ENCODE results near the gene GRIK1. TPM values are rescaled to one million over a fixed set of nuclear protein-coding genes. Genes with fewer than 3 reads are reported as not detected.

GRIK1 gene
- polyA plus RNA-seq, 1 donor (not counting 4 experiments of a cell fraction or from before 2014, with no cell fraction given), result not detected

DNA sequence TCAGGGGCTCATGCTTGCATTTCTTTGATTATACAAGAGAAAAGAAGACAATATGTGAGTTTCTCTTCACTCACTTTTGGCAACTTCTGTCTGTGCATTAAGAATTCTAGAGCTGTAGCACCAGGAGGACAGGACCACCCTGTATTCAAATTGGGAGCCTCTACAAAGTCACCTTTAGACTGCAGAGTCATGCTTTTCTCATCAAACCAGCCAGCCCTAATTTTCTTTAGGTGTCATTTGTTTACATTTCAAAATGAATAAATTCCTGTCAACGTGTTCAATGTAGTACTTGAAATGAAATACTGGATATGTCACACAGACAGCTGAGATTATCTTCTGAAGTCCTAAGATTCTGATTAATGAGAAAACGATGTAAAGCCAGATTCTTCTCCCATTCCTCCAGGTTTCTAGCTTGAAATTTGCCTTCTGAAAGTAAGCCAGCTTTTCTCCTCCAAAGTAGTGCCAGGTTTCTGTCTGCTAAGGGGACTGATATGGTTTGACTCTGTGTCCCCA is 177.2 kb downstream of the GRIK1 start:
- no peaks in the 10 kb centered on the region for H3K36me3 ChIP-seq (ENCODE audit: control insufficient read depth in 2 of 2, extremely low read depth in 1 of 2, insufficient read depth in 2 of 2, low read length in 2 of 2)
- no peak overlapping the region for H2AFZ ChIP-seq (ENCODE audit: control insufficient read depth, low read length)
- DNase-seq (ENCODE audit: low read depth, low spot score) (no peak), FAIRE-seq (no peak)
- H3K9me3 ChIP-seq (ENCODE audit: control insufficient read depth, low read depth, low read length), result no peaks in the 10 kb centered on the region
- no peak overlapping the region for H3K4me2 ChIP-seq (ENCODE audit: control insufficient read depth, extremely low read depth, insufficient read depth, low read depth, low read length)
- dilution Hi-C loops (cut with MboI; ENCODE audit: extremely low pct_ligation_motif_present, low sequenced_read_pairs), result no loop called here
- no peaks in the 10 kb centered on the region for H4K20me1 ChIP-seq (ENCODE audit: control insufficient read depth, extremely low read depth, insufficient read depth, low read length)
- H3K79me2 ChIP-seq (ENCODE audit: control insufficient read depth, insufficient read depth, low read length), result no peaks in the 10 kb centered on the region
- no peaks in the 10 kb centered on the region for H3K9me1 ChIP-seq (ENCODE audit: control insufficient read depth, extremely low read depth, insufficient read depth, low read length)
- H3K27ac ChIP-seq (ENCODE audit: control insufficient read depth, insufficient read depth, low read length), result no peak overlapping the region
- TF ChIP-seq, protein P1, sequence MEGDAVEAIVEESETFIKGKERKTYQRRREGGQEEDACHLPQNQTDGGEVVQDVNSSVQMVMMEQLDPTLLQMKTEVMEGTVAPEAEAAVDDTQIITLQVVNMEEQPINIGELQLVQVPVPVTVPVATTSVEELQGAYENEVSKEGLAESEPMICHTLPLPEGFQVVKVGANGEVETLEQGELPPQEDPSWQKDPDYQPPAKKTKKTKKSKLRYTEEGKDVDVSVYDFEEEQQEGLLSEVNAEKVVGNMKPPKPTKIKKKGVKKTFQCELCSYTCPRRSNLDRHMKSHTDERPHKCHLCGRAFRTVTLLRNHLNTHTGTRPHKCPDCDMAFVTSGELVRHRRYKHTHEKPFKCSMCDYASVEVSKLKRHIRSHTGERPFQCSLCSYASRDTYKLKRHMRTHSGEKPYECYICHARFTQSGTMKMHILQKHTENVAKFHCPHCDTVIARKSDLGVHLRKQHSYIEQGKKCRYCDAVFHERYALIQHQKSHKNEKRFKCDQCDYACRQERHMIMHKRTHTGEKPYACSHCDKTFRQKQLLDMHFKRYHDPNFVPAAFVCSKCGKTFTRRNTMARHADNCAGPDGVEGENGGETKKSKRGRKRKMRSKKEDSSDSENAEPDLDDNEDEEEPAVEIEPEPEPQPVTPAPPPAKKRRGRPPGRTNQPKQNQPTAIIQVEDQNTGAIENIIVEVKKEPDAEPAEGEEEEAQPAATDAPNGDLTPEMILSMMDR (optimal IDR thresholded peaks at IDR 0.05 in 1 of 3, IDR thresholded peaks at IDR 0.05 in 1 of 3, conservative IDR thresholded peaks at IDR 0.05 in 1 of 3; ENCODE audit: extremely low read depth in 1 of 3, insufficient read depth in 2 of 3, low read length in 3 of 3), result no peak
- TF ChIP-seq EZH2 (IDR thresholded peaks at IDR 0.05; ENCODE audit: low read length), result no peak
- no peak overlapping the region for H3K4me3 ChIP-seq (ENCODE audit: control insufficient read depth in 2 of 3, extremely low read depth in 1 of 3, insufficient read depth in 2 of 3, low read depth in 1 of 3, low read length in 3 of 3)
- H3K27me3 ChIP-seq (ENCODE audit: control insufficient read depth, extremely low read depth, insufficient read depth, low read length), result no peaks in the 10 kb centered on the region
- H3K9ac ChIP-seq (ENCODE audit: control insufficient read depth, extremely low read depth, insufficient read depth, low read length), result no peak overlapping the region
- no peaks in the 10 kb centered on the region for H3K4me1 ChIP-seq (ENCODE audit: control insufficient read depth, extremely low read depth, insufficient read depth, low read length)

DNA sequence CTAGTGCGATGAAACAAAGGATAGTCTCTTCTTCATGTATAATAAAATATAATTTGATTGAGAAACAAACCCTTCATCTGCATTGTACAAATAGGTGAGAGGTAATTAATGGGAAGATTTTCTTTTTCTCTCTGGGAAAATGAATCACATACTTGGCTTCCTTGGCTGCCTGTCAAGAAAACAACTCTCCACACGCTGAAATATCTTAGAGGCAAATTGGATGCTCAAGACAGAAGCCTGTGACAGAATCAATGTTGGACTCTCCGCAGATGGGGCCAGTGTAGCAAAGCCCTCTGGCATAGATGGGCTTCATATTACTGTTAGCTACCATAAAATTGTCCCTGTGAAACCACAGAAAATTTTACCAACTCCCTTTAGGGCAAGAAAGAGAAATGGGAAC is 186.6 kb downstream of the GRIK1 start:
- no peaks in the 10 kb centered on the region for H3K9me3 ChIP-seq (ENCODE audit: control insufficient read depth, low read depth, low read length)
- DNase-seq (ENCODE audit: low read depth, low spot score) (no peak), FAIRE-seq (no peak)
- no peaks in the 10 kb centered on the region for H3K79me2 ChIP-seq (ENCODE audit: control insufficient read depth, insufficient read depth, low read length)
- no peaks in the 10 kb centered on the region for H3K27me3 ChIP-seq (ENCODE audit: control insufficient read depth, extremely low read depth, insufficient read depth, low read length)
- H2AFZ ChIP-seq (ENCODE audit: control insufficient read depth, low read length), result no peak overlapping the region
- dilution Hi-C loops (cut with MboI; ENCODE audit: extremely low pct_ligation_motif_present, low sequenced_read_pairs), result no loop called here
- H3K4me2 ChIP-seq (ENCODE audit: control insufficient read depth, extremely low read depth, insufficient read depth, low read depth, low read length), result no peak overlapping the region
- no peaks in the 10 kb centered on the region for H3K36me3 ChIP-seq (ENCODE audit: control insufficient read depth in 2 of 2, extremely low read depth in 1 of 2, insufficient read depth in 2 of 2, low read length in 2 of 2)
- no peak overlapping the region for H3K9ac ChIP-seq (ENCODE audit: control insufficient read depth, extremely low read depth, insufficient read depth, low read length)
- H3K27ac ChIP-seq (ENCODE audit: control insufficient read depth, insufficient read depth, low read length), result no peak overlapping the region
- no peak for TF ChIP-seq EZH2 (IDR thresholded peaks at IDR 0.05; ENCODE audit: low read length)
- TF ChIP-seq, protein P1 (optimal IDR thresholded peaks at IDR 0.05 in 1 of 3, IDR thresholded peaks at IDR 0.05 in 1 of 3, conservative IDR thresholded peaks at IDR 0.05 in 1 of 3; ENCODE audit: extremely low read depth in 1 of 3, insufficient read depth in 2 of 3, low read length in 3 of 3), result no peak
- H3K9me1 ChIP-seq (ENCODE audit: control insufficient read depth, extremely low read depth, insufficient read depth, low read length), result no peaks in the 10 kb centered on the region
- H4K20me1 ChIP-seq (ENCODE audit: control insufficient read depth, extremely low read depth, insufficient read depth, low read length), result no peaks in the 10 kb centered on the region
- no peaks in the 10 kb centered on the region for H3K4me1 ChIP-seq (ENCODE audit: control insufficient read depth, extremely low read depth, insufficient read depth, low read length)
- no peak overlapping the region for H3K4me3 ChIP-seq (ENCODE audit: control insufficient read depth in 2 of 3, extremely low read depth in 1 of 3, insufficient read depth in 2 of 3, low read depth in 1 of 3, low read length in 3 of 3)

Data from keratinocyte (primary cell).